Liver (tissue), 9 donors: ENCODE results near the gene TCF7L1. TPM values are rescaled to one million over a fixed set of nuclear protein-coding genes. Genes with fewer than 3 reads are reported as not detected.

Experiments used
- DNase-seq: peaks from one replicate; pipeline ENCODE4 v3.0.0-alpha.2; 2017; ENCODE audit warnings: low spot score
- H3K27ac ChIP-seq, 2 donors: one replicate each; pipeline ENCODE4 v1.7.0; 2013; ENCODE audit warnings: inconsistent platforms in 2 of 2, low read length in 2 of 2, control low read depth in 1 of 2, low read depth in 1 of 2, mild to moderate bottlenecking in 1 of 2
- H3K27me3 ChIP-seq, 4 donors: one replicate each; pipeline versions ENCODE4 v1.6.1 to v1.7.0; 2013; ENCODE audit warnings: low read length in 3 of 4, inconsistent platforms in 1 of 4, mild to moderate bottlenecking in 1 of 4, moderate library complexity in 1 of 4; ENCODE audit not compliant: control insufficient read depth in 4 of 4, insufficient read depth in 4 of 4
- H3K36me3 ChIP-seq, 4 donors: one replicate each; pipeline versions ENCODE4 v1.6.1 to v1.7.0; 2013; ENCODE audit warnings: low read length in 3 of 4, mild to moderate bottlenecking in 3 of 4, low read depth in 1 of 4, moderate library complexity in 1 of 4; ENCODE audit not compliant: control insufficient read depth in 4 of 4, insufficient read depth in 3 of 4
- H3K4me1 ChIP-seq, 4 donors: one replicate each; pipeline versions ENCODE4 v1.6.1 to v1.7.0; 2013; ENCODE audit warnings: low read length in 3 of 4, mild to moderate bottlenecking in 3 of 4, moderate library complexity in 1 of 4; ENCODE audit not compliant: control insufficient read depth in 4 of 4, insufficient read depth in 4 of 4
- H3K4me3 ChIP-seq, 3 donors: one replicate each; pipeline versions ENCODE4 v1.6.1 to v1.7.0; 2013; ENCODE audit warnings: low read length in 3 of 3, control low read depth in 1 of 3, low read depth in 1 of 3, mild to moderate bottlenecking in 1 of 3
- H3K9ac ChIP-seq, 2 donors: one replicate each; pipeline ENCODE4 v1.7.0; 2013; ENCODE audit warnings: low read length in 2 of 2, mild to moderate bottlenecking in 2 of 2, moderate library complexity in 2 of 2, control low read depth in 1 of 2, low read depth in 1 of 2
- H3K9me3 ChIP-seq, 4 donors: one replicate each; pipeline versions ENCODE4 v1.6.1 to v1.7.0; 2013; ENCODE audit warnings: low read length in 3 of 4; ENCODE audit not compliant: control insufficient read depth in 4 of 4
- EGR1 ChIP-seq, 2 donors: IDR thresholded peaks; 2 replicates each; pipeline ENCODE4 v1.6.1; 2016 to 2018; ENCODE audit warnings: antibody characterized with exemption in 2 of 2, low read depth in 2 of 2
- FOXA1 ChIP-seq: IDR thresholded peaks from 2 replicates; pipeline ENCODE4 v1.6.1; 2016; ENCODE audit warnings: antibody characterized with exemption
- FOXA2 ChIP-seq: IDR thresholded peaks from 2 replicates; pipeline ENCODE4 v1.6.1; 2016; ENCODE audit warnings: antibody characterized with exemption
- GABPA ChIP-seq, 2 donors: IDR thresholded peaks in 1 of 2; conservative IDR thresholded peaks in 1 of 2; 2 replicates each; pipeline ENCODE4 v1.6.1; 2016; ENCODE audit warnings: antibody characterized with exemption in 2 of 2, mild to moderate bottlenecking in 1 of 2, moderate library complexity in 1 of 2
- HNF4A ChIP-seq, 2 donors: conservative IDR thresholded peaks; 2 replicates each; pipeline ENCODE4 v1.6.1; 2016; ENCODE audit warnings: antibody characterized with exemption in 2 of 2, mild to moderate bottlenecking in 2 of 2
- HNF4G ChIP-seq: IDR thresholded peaks from 2 replicates; pipeline ENCODE4 v1.6.1; 2016; ENCODE audit warnings: antibody characterized with exemption
- JUND ChIP-seq, 2 donors: IDR thresholded peaks; 2 replicates each; pipeline ENCODE4 v1.6.1; 2016; ENCODE audit warnings: antibody characterized with exemption in 2 of 2
- NR2F2 ChIP-seq: IDR thresholded peaks from 2 replicates; pipeline ENCODE4 v1.6.1; 2016; ENCODE audit warnings: antibody characterized with exemption
- RAD21 ChIP-seq, 2 donors: IDR thresholded peaks; 2 replicates each; pipeline ENCODE4 v1.6.1; 2016; ENCODE audit warnings: antibody characterized with exemption in 2 of 2, mild to moderate bottlenecking in 2 of 2
- RXRA ChIP-seq, 2 donors: IDR thresholded peaks; 2 replicates each; pipeline ENCODE4 v1.6.1; 2017 to 2018; ENCODE audit warnings: antibody characterized with exemption in 2 of 2, mild to moderate bottlenecking in 1 of 2
- SP1 ChIP-seq: IDR thresholded peaks from 2 replicates; pipeline ENCODE4 v1.6.1; 2018; ENCODE audit warnings: antibody characterized with exemption, mild to moderate bottlenecking
- YY1 ChIP-seq: IDR thresholded peaks from 2 replicates; pipeline ENCODE4 v1.6.1; 2016; ENCODE audit warnings: antibody characterized with exemption, mild to moderate bottlenecking
- WGBS: extraction: QIAGEN DNeasy Blood & Tissue Kit; methylation state at CpG from one replicate; pipeline ENCODE4 v1.1.7; 2013; 5-methylcytosine and 5-hydroxymethylcytosine counted together
- polyA plus RNA-seq, 2 donors: library from polyadenylated mRNA; stranded (reverse) in 1 of 2; unstranded in 1 of 2; fragments of 200-250 nt in 1 of 2; fragments of >200 nt in 1 of 2; fragmentation: Nextera tagmentation in 1 of 2; extraction: Ambion mirVana in 1 of 2; gene quantifications; one replicate each; pipeline versions ENCODE4 v1.2.1 to v1.2.3, GENCODE V29; 2013 to 2015
- total RNA-seq, 2 donors: library from RNA; depleted of rRNA; stranded (reverse); fragments of >200 nt; gene quantifications; one replicate each; pipeline ENCODE4 v1.2.3, GENCODE V29; 2014
- TF ChIP-seq, protein P1 (sequence below): fragments of 150-350 bp; IDR thresholded peaks from 2 replicates; pipeline ENCODE4 v1.5.1; 2017; ENCODE audit warnings: improper control_type of control experiment, low read depth, low read length; ENCODE audit not compliant: missing input control
- TF ChIP-seq, protein P2 (sequence below): IDR thresholded peaks from 2 replicates; pipeline ENCODE4 v1.6.1; 2016; ENCODE audit warnings: antibody characterized with exemption
- TF ChIP-seq, protein P3 (sequence below): IDR thresholded peaks from 2 replicates; pipeline ENCODE4 v1.6.1; 2016; ENCODE audit warnings: antibody characterized with exemption
- TF ChIP-seq, protein P4 (sequence below): IDR thresholded peaks from 2 replicates; pipeline ENCODE4 v1.6.1; 2016; ENCODE audit warnings: antibody characterized with exemption, mild to moderate bottlenecking
- donor health status: healthy.
- donor health status: healthy.
- donor health status: healthy.
- donor health status: healthy.
- donor health status: healthy.

The TCF7L1 gene
- total and polyA plus RNA-seq, 4 donors = 1.6 to 6.0 (median 4.8) TPM

DNA sequence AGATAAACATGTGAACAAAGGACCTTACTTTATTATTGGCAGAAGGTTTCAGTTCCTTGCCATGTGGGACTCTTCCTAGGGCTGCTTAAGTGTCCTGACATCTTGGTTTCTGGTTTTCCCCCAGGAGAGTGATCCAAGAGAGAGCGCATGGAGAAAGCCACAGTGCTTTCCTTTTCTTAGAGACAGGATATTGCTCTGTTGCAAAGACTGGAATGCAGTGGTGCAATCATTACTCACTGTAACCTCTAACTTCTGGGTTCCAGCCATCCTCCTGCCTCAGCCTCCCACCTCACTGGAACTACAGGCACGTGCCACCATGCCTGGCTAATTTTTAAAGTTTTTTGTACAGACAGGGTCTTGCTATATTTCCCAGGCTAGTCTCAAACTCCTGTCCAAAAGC lies 38.1 kb upstream of the TCF7L1 start:
- no peaks in the 10 kb centered on the region for H3K4me1 ChIP-seq
- H3K9ac ChIP-seq = no peak overlapping the region
- H3K27me3 ChIP-seq = no peaks in the 10 kb centered on the region
- H3K4me3 ChIP-seq = no peak overlapping the region
- peaks cover 0 to 1% (median 0%) of the 10 kb centered on the region in 4 donors for H3K9me3 ChIP-seq
- H3K36me3 ChIP-seq = no peaks in the 10 kb centered on the region
- H3K27ac ChIP-seq = no peak overlapping the region
- 84% methylated on average over 2 of the region's 2 CpGs for WGBS
- DNase-seq = no peak
- TF ChIP-seq FOXA2 = no peak
- TF ChIP-seq GABPA (IDR thresholded peaks at IDR 0.05 in 1 of 2, conservative IDR thresholded peaks at IDR 0.05 in 1 of 2) = no peak
- TF ChIP-seq, protein P1, sequence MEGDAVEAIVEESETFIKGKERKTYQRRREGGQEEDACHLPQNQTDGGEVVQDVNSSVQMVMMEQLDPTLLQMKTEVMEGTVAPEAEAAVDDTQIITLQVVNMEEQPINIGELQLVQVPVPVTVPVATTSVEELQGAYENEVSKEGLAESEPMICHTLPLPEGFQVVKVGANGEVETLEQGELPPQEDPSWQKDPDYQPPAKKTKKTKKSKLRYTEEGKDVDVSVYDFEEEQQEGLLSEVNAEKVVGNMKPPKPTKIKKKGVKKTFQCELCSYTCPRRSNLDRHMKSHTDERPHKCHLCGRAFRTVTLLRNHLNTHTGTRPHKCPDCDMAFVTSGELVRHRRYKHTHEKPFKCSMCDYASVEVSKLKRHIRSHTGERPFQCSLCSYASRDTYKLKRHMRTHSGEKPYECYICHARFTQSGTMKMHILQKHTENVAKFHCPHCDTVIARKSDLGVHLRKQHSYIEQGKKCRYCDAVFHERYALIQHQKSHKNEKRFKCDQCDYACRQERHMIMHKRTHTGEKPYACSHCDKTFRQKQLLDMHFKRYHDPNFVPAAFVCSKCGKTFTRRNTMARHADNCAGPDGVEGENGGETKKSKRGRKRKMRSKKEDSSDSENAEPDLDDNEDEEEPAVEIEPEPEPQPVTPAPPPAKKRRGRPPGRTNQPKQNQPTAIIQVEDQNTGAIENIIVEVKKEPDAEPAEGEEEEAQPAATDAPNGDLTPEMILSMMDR = no peak
- no peak for TF ChIP-seq YY1
- no peak for TF ChIP-seq NR2F2
- no peak for TF ChIP-seq RXRA (IDR thresholded peaks at IDR 0.05)
- TF ChIP-seq, protein P2, sequence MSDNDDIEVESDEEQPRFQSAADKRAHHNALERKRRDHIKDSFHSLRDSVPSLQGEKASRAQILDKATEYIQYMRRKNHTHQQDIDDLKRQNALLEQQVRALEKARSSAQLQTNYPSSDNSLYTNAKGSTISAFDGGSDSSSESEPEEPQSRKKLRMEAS = no peak
- TF ChIP-seq, protein P3, sequence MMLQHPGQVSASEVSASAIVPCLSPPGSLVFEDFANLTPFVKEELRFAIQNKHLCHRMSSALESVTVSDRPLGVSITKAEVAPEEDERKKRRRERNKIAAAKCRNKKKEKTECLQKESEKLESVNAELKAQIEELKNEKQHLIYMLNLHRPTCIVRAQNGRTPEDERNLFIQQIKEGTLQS = no peak
- TF ChIP-seq, protein P4, sequence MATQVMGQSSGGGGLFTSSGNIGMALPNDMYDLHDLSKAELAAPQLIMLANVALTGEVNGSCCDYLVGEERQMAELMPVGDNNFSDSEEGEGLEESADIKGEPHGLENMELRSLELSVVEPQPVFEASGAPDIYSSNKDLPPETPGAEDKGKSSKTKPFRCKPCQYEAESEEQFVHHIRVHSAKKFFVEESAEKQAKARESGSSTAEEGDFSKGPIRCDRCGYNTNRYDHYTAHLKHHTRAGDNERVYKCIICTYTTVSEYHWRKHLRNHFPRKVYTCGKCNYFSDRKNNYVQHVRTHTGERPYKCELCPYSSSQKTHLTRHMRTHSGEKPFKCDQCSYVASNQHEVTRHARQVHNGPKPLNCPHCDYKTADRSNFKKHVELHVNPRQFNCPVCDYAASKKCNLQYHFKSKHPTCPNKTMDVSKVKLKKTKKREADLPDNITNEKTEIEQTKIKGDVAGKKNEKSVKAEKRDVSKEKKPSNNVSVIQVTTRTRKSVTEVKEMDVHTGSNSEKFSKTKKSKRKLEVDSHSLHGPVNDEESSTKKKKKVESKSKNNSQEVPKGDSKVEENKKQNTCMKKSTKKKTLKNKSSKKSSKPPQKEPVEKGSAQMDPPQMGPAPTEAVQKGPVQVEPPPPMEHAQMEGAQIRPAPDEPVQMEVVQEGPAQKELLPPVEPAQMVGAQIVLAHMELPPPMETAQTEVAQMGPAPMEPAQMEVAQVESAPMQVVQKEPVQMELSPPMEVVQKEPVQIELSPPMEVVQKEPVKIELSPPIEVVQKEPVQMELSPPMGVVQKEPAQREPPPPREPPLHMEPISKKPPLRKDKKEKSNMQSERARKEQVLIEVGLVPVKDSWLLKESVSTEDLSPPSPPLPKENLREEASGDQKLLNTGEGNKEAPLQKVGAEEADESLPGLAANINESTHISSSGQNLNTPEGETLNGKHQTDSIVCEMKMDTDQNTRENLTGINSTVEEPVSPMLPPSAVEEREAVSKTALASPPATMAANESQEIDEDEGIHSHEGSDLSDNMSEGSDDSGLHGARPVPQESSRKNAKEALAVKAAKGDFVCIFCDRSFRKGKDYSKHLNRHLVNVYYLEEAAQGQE = no peak

DNA sequence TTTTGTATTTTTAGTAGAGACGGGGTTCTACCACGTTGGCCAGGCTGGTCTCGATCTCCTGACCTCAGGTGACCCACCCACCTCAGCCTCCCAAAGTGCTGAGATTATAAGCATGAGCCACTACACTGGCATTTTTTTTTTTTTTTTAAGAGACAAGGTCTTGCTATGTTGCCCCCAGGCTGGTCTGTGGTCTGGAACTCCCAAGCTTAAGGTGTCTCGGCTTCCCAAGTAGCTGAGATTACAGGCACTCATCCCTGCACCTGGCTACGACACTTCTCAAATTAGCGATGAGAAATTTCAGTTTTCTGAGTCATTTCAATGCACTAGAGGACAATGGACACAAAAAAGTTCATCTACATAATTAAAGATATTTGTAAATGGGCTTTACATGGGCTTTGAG lies 36.6 kb upstream of the TCF7L1 start:
- WGBS = 89% methylated on average over 6 of the region's 6 CpGs
- Histone ChIP-seq H3K9ac (no peak overlapping the region), H3K9me3 (peaks cover 0 to 1% (median 0%) of the 10 kb centered on the region in 4 donors), H3K36me3 (no peaks in the 10 kb centered on the region), H3K27me3 (no peaks in the 10 kb centered on the region), H3K27ac (no peak overlapping the region), H3K4me1 (no peaks in the 10 kb centered on the region), H3K4me3 (no peak overlapping the region)
- TF ChIP-seq SP1 = no peak
- no peak for TF ChIP-seq FOXA2
- TF ChIP-seq JUND (IDR thresholded peaks at IDR 0.05) = no peak
- TF ChIP-seq HNF4G = no peak
- TF ChIP-seq RXRA (IDR thresholded peaks at IDR 0.05) = no peak
- no peak for TF ChIP-seq HNF4A (conservative IDR thresholded peaks at IDR 0.05)
- no peak for TF ChIP-seq FOXA1
- TF ChIP-seq RAD21 (IDR thresholded peaks at IDR 0.05) = no peak
- TF ChIP-seq, protein P4 = no peak
- no peak for TF ChIP-seq EGR1 (IDR thresholded peaks at IDR 0.05; ENCODE audit: low read depth in 2 of 2)
- DNase-seq = no peak
